Activated effector memory CD4-positive, alpha-beta T cell treated with anti-CD3 and anti-CD28 coated beads, Interleukin-2, amount 50 U/mL, for 16 hours (primary cell): Measurements from ENCODE around the gene SDHA.
"Not testable (repeated sequence)": the region's sequence is repeated elsewhere in the genome, so short reads cannot be mapped to it uniquely, and the experiment has no call there.

ENCODE experiments used
- DNase-seq: peaks from one replicate; pipeline ENCODE4 v3.0.0-alpha.2; 2020

The SDHA gene

DNA sequence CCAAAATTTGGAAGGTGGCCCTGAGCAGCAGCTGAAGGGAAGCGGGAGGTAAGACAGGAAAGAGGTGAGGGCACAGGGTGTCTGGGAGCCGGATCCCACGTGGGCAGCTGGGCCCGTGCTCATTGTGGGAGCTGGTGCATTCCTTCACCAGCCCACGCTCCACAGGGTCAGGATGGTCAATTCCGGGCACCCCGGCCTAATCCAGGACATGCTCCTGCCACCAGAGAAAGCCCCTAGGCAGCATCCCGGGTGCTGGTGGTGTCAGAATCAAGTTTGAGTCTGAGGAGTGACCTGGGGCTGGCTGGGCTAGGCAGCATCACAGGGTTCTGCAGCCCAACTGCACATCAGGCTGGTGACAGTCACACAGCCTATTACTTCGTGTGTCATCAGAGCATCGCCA, 46.2 kb downstream of the SDHA start:
- DNase-seq = no peak

DNA sequence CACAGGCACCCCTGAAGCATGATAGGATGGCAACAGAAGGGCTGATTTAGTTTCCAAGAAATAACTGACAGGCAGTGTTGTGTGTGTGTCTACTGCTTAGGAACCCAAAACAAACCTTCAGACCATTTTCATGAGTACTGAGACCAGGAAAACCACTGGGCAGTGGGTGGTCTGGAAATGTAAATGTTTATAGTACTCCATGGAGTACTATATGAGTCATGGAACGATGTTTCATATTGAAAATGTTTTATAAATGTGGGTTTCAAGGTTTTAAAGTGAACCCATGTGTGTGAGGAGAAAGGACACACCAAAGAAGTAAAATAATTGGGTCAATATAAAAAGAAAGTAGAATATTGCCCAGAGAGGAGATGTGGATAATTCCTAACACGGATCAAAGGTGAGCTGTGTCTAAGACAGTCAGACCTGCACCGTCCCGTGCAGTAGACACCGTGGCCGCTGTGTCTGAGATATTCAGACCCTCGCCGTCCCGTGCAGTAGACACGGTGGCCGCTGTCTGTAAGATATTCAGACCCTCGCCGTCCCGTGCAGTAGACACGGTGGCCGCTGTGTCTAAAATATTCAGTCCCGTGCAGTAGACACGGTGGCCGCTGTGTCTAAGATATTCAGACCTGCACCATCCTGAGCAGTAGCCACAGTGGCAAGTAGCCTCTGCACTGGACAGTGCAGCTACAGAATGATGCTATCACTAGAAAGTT, 48.3 kb downstream of the SDHA start:
- not testable (repeated sequence) for DNase-seq

DNA sequence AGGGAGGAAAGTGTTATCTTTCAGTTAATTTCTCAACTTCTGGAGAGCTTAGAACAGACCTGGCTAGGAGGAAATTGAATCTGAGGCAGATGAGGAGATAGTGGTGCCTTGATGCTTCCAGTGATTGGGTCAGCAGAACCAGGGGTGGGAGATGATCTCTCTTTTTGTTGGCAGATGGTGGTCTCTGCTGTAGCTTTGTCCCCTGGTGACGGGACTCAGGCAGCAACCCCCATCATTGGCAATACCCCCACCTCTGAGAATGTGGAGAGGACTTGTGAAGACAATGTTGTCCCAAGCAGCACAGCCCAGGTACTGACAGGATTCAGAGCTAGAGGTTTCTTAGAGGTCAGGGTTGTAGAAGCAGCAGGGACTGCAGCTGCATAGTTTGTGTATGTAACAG, 49.6 kb downstream of the SDHA start:
- DNase-seq = no peak

DNA sequence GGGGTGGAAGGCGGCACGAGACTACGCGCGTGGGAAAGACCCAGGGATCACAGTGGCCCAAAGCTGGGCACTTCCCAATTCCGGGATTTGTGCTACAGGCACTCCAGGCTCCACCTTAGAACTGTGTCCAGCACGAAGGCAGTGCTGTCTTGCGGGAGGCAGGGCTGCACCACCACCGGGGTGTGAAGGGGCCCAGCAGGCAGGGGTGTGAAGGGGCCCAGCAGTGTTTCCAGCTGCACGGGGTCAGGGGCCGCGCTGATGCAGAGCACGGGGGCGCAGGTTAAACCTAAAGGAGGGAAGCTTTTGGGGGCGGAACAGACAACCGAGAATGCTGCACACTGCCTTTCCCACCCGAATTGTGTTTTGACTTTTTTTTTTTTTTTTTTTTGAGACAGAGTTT, 52.2 kb downstream of the SDHA start:
- DNase-seq = no peak

DNA sequence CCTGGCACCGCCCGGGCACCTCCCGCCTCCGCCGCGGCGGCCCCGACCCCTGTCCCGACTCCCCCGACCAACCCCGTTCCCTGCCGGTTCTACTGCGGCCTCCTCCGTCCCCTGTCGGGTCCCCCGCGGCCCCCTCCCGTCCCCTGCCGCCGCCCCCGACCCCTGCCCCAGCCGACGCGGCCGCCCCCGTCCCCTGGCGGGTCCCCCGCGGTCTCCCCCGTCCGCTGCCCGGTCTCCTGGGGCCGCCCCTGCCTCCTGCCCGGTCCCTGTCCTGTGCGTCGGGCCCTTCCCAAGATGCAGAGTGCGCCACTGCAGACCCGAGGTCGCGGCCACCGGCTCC, 53.7 kb downstream of the SDHA start:
- not testable (repeated sequence) for DNase-seq

DNA sequence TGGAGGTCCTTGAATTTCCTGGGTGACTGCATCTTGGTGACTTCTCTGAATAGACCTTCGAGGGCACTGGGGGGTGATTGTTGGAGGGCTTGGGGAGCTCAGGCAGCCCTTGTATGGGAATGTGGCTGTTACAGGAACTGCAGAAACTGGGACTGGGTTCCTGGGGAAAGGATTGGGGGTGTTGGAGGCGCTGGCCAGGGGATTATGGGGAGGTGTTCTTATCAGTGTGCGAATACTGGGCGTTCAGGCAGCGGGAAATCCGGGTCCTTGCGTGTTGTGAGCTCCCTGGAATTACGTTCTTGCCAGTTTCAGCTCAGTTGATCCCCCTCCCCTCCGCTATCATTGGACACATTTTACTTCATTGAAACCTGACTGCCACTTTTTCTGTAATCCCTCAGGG, 55.0 kb downstream of the SDHA start:
- DNase-seq = not testable (repeated sequence)

DNA sequence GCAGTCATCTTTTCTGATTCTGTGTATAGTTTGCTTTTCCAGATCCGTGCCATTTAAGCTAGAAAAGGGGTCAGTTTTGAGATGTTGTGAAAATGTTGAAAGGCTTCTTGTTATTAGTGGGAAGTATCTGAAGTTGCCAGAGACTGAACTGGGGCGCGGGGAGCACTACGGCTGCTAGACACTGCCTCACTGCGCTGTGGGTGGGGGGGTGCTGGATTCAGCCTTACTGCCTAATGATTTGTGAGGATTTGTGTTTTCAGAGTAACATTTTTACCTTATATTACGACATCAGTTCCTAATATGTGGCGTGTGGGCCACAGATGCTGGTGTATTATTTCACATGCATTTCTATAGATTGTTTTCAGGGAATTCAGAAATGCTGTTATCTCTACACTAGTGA, 55.4 kb downstream of the SDHA start:
- not testable (repeated sequence) for DNase-seq

DNA sequence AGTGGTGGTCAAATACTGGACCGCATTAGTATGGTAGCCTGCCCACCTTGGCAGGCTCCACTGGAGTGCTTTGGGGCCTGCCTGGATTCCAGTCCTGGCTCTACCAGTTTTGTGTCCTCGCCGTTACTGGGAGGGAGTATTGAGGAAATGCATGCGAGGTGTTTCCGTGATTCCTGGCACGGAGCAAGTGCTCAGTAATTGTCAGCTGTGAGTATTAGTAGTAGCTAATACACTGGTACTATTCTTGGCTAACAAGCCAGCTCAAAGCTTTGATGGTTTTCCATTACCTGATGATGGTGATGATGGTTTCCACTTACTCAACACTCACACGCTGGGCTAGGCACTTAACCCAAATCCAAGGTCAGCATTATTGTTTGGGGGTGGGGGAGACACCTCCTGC, 56.2 kb downstream of the SDHA start:
- not testable (repeated sequence) for DNase-seq

DNA sequence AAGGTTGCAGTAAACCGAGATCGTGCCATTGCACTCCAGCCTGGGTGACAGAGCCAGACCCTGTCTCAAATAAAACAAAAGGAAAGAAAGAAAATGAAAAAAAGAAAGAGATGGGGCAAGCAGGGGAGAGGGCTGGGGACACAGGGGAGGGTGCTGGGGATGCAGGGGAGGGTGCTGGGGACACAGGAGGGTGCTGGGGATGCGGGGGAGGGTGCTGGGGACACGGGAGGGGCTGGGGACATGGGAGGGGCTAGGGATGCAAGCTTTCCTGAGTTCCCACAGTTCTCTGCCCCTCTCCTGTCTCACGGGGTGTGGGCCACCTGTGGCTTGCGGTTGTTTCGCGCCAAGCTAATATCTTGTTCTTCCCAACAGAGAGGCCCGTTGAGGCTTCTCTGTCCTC, 60.5 kb downstream of the SDHA start:
- DNase-seq = no peak

DNA sequence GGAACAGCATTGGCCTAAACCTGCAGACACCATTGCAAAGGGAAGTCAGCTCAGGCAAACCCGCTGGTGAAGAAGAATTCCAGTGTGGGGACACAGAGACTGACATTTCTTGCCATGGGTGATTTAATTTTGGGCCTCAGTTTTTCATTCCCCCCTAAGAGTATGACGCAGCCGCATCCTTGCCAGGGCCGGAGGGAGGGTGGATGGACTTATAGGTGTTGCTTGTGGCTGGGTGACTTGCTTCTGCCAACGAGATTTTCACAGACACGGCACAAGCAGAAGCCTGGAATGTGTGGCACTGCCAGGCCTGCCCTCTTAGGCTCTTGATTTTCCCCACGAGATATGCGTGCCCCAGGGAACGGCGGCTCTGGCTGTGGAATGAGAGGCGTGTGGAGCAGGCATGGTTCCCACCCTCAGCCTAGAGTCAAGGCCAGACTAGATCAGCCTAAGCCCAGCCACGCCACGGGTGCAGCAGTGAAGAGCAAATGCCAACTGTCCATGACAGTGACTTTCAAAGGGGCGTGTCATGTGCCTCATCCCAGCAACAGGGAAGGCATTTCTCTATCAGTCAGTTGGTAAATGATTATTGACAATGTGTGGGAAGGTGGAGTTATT, 61.0 kb downstream of the SDHA start:
- DNase-seq = peak; percentile 59

DNA sequence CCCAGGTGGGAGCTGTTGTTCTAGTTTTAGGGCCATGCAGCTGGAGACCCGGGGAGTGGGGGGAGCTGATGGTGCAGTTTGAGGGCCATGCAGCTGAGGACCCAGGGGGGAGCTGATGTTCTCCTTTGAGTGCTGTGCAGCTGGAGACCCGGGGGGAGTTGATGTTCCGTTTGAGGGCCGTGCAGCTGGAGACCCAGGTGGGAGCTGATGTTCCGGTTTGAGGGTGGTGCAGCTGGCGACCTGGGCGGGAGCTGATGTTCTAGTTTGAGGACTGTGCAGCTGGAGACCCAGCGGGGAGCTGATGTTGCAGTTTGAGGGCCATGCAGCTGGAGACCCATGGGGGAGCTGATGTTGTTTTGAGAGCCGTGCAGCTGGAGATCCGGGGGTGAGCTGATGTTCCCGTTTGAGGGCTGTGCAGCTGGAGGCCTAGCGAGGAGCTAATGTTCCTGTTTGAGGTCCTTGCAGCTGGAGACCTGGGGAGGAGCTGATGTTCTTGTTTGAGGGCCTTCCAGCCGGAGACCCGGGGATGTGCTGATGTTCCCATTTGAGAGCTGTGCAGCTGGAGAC, 68.0 kb downstream of the SDHA start:
- peak; percentile 59 for DNase-seq

DNA sequence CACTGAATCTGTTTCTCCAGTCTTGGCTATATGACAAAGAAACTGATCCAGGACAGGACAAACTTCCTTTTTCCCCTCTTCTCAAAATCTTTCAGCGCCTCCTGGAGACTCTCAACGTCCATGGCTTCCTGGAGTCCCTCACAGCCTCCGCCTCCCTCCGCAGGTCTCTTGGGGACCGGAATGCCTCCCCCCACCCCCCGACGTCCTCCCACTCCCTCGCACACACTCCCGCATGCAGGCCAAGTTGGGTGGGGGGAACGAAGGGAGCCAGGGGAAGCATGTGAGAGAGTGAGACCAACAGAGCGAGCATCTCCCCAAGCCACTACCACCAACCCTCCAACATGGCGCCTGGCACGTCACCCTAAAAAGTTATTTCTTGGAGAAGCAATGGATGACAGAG, 72.1 kb downstream of the SDHA start:
- not testable (repeated sequence) for DNase-seq

DNA sequence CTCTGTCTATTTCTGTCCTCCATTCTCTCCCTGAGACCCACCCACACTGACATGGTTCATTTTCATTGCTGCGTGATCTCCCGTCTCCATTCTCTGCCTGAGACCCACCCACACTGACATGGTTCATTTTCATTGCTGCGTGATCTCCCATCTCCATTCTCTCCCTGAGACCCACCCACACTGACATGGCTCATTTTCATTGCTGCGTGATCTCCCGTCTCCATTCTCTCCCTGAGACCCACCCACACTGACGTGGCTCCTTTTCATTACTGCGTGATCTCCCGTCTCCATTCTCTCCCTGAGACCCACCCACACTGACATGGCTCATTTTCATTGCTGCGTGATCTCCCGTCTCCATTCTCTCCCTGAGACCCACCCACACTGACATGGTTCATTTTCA, 73.2 kb downstream of the SDHA start:
- not testable (repeated sequence) for DNase-seq

DNA sequence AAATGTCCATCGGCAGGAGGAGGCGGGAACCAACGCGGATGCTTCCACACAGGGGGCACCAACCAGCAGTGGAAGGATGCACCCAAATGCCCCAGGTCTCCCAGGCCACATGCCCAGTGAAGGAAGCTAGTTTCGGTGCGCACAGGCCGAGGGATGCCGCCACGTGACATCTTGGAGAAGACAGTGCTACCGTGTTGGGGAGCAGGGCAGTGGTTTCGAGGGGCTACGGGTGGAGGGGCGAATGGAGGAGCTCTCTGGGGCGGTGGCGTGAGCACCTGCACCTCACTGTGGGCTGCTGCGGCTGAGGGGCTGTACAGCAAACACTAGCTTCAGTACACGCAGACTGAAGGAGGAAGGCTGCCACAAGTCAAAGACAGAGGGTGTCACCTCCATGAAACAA, 76.7 kb downstream of the SDHA start:
- DNase-seq = not testable (repeated sequence)

DNA sequence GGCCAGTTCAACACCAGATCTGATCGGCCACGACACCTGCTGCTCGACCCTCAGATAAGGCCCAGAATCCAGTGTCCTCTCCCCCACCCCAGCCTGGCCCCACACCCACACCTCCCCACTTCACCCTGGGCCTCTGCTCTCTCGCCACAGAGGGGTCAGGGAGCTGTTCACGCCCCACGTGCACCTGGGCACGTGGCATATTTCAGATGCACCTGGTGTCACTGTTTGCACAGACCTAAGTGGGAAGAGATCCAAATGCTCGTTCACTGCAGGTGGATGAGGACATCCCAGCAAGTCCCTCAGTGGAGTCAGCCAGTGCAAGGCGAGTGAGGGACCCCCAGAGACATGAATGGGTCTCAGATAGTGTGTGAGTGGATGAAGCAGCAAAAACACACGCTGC, 78.1 kb downstream of the SDHA start:
- not testable (repeated sequence) for DNase-seq

DNA sequence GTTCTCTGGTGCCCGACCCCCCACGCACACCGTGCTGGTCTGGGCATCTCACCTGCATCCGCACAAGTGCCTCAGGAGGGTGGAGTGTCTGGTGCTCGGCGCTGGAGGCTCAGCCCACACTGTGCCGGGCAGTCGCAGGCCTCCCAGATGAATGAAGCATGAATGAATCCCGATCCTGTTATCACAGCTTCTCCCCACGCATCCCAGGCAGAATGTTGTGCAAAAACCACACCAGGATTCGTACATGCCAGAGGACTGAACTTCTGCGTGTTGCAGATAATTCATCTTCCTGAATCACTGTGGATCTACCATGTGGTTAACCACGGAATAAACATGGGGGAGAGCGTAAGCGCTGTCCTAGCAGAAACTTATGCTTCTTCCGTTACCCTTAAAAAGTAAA, 78.8 kb downstream of the SDHA start:
- not testable (repeated sequence) for DNase-seq

DNA sequence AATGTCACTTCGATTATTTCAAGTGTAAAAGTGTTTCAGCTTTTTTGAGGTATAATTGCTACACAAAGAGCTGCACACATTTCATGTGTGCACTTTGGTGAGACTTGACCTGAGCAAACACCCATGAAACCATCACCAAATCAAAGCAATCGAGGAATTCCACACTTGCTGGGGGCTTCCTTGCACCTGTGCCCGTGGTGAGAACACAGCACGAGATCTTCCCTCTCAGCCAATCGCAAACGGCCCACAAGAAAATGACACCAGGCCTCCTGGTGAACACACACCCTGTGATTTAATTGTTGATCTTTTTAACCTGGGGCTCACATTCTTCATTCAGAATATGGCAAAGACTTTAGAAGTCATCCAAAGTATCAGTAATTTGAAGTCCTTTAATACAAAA, 79.3 kb downstream of the SDHA start:
- DNase-seq = not testable (repeated sequence)

DNA sequence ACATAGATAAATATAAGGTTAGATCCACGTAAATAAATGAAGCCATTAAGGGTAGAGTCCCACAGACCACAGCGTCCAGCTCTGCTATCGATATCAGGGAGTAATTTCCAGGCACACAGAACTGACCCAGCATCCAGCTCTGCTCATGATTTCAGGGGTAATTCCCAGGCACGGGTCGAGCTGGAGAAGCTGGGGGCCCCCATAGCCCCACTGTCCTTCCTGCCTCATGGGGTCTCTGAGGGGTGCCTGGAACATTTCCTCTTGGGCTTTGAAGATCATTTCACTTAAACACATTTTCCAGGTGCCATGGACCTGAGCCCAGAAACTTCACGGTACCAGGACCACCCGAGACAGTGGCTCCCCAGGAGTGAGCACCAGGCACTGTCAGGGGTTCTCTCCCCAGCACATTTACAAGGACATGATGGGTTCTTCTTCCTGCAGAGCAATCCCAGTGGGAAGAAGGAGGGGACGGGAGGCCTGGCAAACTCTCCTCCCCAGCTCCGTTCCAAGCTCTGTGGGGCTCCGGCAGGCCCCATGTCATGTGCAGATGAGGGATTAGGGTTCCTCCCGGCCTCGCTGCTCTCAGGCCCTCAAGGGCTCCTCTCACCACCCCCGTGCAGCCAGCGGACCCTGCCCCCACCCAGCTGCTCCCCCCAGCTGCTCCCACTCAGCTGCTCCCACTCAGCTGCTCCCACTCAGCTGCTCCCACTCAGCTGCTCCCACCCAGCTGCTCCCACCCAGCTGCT, 80.0 kb downstream of the SDHA start:
- not testable (repeated sequence) for DNase-seq

DNA sequence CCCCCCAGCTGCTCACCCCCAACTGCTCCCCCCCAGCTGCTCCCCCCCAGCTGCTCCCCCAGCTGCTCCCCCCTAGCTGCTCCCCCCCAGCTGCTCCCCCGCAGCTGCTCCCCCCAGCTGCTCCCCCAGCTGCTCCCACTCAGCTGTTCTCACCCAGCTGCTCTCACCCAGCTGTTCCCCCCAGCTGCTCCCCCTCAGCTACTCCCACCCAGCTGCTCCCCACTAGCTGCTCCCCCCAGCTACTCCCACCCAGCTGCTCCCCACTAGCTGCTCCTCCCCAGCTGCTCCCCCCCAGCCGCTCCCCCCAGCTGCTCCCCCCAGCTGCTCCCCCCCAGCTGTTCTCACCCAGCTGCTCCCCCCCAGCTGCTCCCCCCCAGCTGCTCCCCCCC, 80.6 kb downstream of the SDHA start:
- DNase-seq = no peak

DNA sequence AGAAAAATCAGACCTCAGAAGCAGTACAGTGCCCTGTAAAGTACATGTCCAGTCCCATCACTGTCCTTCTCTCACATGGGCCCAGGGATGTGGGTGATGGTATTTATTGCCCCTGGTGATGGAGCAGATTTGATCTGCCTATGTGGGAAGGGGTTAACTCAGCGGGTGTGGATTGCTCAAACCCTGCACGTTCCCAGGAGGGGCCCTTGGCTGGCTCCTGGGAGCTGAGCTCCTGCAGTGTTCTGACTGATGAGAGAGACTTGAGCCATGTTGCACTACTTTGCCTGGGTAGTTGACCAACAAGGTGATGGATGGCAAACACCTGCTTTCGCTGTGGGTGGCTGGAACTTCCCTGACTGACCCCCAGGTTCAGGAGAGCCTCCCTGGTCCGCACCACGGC, 81.8 kb downstream of the SDHA start:
- DNase-seq = not testable (repeated sequence)

DNA sequence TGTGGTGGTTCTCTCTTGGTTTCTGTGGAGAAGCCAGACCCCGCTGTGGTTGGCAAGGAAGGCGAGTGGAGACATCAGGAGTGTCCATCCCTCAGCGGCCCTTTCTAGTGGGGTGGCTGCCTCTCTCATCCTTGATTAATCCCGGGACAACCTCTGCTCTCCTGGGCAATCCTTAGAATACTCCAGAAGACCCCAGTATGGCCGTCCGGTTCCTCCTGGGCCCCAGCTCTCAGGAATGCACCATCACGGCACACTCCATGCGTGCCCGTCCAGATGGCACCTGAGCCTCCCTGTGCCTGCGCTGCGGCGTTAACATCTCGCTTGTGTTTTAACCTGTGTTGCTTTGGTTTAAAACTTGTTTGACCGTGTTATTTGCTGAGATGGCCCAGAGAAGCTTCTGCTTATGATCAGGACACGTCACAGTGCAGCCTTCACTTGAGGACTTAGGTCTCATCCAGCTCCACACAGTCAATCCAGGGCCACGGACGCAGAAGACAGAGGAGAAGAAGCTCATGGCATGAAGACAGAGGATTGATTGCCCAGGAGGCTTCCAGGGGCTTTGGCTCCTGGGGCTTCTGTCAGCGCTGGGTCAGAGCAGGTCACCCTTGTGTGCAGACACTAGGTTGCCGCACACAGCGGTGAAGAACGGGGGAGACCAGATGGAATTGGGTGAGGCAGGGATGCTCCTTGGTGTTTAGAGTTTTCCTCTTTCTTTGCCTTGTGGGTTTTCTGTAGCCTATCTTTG, 82.7 kb downstream of the SDHA start:
- not testable (repeated sequence) for DNase-seq

DNA sequence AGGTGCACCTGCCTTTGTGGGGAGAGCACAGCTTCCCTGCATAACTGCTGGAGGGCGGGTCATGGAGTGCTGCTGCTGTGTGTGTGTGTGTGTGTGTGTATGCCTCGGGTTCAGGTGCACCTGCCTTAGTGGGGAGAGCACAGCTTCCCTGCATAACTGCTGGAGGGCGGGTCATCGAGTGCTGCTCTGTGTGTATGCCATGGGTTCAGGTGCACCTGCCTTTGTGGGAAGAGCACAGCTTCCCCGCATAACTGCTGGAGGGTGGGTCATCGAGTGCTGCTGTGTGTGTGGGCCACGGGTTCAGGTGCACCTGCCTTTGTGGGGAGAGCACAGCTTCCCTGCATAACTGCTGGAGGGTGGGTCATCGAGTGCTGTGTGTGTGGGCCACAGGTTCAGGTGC, 84.3 kb downstream of the SDHA start:
- not testable (repeated sequence) for DNase-seq

DNA sequence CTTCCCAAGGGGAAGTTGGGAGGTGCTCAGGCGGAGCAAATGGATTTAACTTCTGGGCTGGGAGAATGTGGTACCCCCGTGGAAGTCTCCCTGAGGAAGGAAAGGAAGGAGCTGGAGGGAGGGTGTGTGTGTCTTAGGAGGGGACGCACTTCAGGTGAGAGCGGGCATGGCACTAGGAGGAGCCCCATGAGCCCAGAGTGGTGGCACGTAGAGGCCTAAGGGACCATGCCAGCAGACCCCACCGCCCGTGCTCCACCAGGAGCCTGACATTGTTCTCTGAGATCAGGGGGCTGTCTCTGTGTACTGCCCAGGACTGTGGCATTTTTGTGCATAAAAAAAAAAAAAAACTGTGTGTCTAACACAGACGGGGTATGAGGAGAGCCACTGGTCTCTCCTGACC, 84.8 kb downstream of the SDHA start:
- no peak for DNase-seq
